ENCODE results near the gene SIPA1L2.

Gene SIPA1L2

DNA sequence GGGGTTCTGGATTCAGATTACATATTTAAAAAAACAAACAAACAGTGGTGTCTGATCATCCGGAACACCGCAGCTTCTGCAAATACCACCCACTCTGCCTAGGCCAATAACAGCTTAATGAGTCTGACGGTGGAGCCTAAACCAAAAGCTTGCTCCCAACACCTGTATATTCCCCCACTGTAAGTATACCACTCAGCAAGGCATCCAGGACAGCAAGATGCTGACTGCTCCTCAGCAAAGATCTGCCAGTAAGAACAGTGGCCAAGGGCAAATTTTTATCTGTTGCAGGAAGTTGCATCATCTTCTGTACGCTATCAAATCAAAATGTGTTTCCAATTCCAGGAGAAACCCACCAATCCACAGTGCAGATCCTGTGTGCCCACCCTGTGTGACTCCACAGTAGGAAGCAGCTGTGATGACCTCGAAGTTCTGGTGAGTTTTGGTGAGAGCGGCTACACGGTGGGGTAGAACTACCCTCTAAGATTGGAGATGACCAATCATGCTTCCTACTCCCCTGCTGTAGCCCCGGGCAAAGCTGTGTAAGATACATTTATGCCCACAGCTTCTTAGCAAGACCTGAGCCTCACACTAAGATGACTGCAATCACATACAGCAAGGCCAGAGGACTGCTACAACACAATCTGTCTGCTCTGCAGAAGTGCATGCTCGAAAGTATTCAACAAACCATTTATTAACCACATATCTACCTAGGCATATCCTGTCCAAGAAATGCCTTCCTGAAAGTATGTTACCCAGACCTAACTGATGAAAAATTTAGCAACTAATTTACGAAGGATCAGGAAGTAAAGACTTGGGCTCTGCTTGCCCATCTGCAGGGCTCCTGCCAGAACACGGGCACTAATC, 30.5 kb downstream of the SIPA1L2 start (continued):
- TF ChIP-seq TRIM28 (IDR thresholded peaks at IDR 0.05; ENCODE audit: borderline replicate concordance, low read length), result 0 out of 2 replicates have a peak, but pooled peaks have one; percentile 74
- TF ChIP-seq, protein P1, sequence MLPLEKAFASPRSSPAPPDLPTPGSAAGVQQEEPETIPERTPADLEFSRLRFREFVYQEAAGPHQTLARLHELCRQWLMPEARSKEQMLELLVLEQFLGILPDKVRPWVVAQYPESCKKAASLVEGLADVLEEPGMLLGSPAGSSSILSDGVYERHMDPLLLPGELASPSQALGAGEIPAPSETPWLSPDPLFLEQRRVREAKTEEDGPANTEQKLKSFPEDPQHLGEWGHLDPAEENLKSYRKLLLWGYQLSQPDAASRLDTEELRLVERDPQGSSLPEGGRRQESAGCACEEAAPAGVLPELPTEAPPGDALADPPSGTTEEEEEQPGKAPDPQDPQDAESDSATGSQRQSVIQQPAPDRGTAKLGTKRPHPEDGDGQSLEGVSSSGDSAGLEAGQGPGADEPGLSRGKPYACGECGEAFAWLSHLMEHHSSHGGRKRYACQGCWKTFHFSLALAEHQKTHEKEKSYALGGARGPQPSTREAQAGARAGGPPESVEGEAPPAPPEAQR (tag by site-specific recombination; IDR thresholded peaks at IDR 0.05), result peak; percentile 76; the same call in 1 of the 2 replicates
- TF ChIP-seq KLF16 (tag by site-specific recombination; IDR thresholded peaks at IDR 0.05), result peak; percentile 38; the same call in 1 of the 2 replicates
- TF ChIP-seq, protein P2, sequence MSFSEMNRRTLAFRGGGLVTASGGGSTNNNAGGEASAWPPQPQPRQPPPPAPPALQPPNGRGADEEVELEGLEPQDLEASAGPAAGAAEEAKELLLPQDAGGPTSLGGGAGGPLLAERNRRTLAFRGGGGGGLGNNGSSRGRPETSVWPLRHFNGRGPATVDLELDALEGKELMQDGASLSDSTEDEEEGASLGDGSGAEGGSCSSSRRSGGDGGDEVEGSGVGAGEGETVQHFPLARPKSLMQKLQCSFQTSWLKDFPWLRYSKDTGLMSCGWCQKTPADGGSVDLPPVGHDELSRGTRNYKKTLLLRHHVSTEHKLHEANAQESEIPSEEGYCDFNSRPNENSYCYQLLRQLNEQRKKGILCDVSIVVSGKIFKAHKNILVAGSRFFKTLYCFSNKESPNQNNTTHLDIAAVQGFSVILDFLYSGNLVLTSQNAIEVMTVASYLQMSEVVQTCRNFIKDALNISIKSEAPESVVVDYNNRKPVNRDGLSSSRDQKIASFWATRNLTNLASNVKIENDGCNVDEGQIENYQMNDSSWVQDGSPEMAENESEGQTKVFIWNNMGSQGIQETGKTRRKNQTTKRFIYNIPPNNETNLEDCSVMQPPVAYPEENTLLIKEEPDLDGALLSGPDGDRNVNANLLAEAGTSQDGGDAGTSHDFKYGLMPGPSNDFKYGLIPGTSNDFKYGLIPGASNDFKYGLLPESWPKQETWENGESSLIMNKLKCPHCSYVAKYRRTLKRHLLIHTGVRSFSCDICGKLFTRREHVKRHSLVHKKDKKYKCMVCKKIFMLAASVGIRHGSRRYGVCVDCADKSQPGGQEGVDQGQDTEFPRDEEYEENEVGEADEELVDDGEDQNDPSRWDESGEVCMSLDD (tag by site-specific recombination; IDR thresholded peaks at IDR 0.05), result 0 out of 2 replicates have a peak, but pooled peaks have one; percentile 45
- TF ChIP-seq, protein P3, sequence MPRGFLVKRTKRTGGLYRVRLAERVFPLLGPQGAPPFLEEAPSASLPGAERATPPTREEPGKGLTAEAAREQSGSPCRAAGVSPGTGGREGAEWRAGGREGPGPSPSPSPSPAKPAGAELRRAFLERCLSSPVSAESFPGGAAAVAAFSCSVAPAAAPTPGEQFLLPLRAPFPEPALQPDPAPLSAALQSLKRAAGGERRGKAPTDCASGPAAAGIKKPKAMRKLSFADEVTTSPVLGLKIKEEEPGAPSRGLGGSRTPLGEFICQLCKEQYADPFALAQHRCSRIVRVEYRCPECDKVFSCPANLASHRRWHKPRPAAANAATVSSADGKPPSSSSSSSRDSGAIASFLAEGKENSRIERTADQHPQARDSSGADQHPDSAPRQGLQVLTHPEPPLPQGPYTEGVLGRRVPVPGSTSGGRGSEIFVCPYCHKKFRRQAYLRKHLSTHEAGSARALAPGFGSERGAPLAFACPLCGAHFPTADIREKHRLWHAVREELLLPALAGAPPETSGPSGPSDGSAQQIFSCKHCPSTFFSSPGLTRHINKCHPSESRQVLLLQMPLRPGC (tag by site-specific recombination; IDR thresholded peaks at IDR 0.05), result peak; percentile 62
- TF ChIP-seq, protein P4, sequence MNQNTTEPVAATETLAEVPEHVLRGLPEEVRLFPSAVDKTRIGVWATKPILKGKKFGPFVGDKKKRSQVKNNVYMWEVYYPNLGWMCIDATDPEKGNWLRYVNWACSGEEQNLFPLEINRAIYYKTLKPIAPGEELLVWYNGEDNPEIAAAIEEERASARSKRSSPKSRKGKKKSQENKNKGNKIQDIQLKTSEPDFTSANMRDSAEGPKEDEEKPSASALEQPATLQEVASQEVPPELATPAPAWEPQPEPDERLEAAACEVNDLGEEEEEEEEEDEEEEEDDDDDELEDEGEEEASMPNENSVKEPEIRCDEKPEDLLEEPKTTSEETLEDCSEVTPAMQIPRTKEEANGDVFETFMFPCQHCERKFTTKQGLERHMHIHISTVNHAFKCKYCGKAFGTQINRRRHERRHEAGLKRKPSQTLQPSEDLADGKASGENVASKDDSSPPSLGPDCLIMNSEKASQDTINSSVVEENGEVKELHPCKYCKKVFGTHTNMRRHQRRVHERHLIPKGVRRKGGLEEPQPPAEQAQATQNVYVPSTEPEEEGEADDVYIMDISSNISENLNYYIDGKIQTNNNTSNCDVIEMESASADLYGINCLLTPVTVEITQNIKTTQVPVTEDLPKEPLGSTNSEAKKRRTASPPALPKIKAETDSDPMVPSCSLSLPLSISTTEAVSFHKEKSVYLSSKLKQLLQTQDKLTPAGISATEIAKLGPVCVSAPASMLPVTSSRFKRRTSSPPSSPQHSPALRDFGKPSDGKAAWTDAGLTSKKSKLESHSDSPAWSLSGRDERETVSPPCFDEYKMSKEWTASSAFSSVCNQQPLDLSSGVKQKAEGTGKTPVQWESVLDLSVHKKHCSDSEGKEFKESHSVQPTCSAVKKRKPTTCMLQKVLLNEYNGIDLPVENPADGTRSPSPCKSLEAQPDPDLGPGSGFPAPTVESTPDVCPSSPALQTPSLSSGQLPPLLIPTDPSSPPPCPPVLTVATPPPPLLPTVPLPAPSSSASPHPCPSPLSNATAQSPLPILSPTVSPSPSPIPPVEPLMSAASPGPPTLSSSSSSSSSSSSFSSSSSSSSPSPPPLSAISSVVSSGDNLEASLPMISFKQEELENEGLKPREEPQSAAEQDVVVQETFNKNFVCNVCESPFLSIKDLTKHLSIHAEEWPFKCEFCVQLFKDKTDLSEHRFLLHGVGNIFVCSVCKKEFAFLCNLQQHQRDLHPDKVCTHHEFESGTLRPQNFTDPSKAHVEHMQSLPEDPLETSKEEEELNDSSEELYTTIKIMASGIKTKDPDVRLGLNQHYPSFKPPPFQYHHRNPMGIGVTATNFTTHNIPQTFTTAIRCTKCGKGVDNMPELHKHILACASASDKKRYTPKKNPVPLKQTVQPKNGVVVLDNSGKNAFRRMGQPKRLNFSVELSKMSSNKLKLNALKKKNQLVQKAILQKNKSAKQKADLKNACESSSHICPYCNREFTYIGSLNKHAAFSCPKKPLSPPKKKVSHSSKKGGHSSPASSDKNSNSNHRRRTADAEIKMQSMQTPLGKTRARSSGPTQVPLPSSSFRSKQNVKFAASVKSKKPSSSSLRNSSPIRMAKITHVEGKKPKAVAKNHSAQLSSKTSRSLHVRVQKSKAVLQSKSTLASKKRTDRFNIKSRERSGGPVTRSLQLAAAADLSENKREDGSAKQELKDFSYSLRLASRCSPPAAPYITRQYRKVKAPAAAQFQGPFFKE (tag by site-specific recombination; IDR thresholded peaks at IDR 0.05; ENCODE audit: borderline replicate concordance), result no peak
- TF ChIP-seq ZNF132 (tag by site-specific recombination; IDR thresholded peaks at IDR 0.05; ENCODE audit: borderline replicate concordance), result no peak
- TF ChIP-seq KLF9 (tag by site-specific recombination; IDR thresholded peaks at IDR 0.05; ENCODE audit: low read depth), result no peak
- TF ChIP-seq KLF1 (tag by site-specific recombination; IDR thresholded peaks at IDR 0.05), result no peak; the same call in 1 of the 2 replicates
- TF ChIP-seq SCRT2 (tag by site-specific recombination; IDR thresholded peaks at IDR 0.05), result peak; percentile 86
- TF ChIP-seq ZNF776 (tag by site-specific recombination; IDR thresholded peaks at IDR 0.05; ENCODE audit: borderline replicate concordance), result no peak
- 0 out of 2 replicates have a peak, but pooled peaks have one; percentile 23 for TF ChIP-seq ZNF133 (tag by site-specific recombination; IDR thresholded peaks at IDR 0.05)
- TF ChIP-seq ZNF747 (tag by site-specific recombination; IDR thresholded peaks at IDR 0.05), result no peak
- TF ChIP-seq ZNF350 (tag by site-specific recombination; IDR thresholded peaks at IDR 0.05), result no peak
- no peak for TF ChIP-seq ZNF416 (tag by site-specific recombination; IDR thresholded peaks at IDR 0.05)
- TF ChIP-seq, protein P5, sequence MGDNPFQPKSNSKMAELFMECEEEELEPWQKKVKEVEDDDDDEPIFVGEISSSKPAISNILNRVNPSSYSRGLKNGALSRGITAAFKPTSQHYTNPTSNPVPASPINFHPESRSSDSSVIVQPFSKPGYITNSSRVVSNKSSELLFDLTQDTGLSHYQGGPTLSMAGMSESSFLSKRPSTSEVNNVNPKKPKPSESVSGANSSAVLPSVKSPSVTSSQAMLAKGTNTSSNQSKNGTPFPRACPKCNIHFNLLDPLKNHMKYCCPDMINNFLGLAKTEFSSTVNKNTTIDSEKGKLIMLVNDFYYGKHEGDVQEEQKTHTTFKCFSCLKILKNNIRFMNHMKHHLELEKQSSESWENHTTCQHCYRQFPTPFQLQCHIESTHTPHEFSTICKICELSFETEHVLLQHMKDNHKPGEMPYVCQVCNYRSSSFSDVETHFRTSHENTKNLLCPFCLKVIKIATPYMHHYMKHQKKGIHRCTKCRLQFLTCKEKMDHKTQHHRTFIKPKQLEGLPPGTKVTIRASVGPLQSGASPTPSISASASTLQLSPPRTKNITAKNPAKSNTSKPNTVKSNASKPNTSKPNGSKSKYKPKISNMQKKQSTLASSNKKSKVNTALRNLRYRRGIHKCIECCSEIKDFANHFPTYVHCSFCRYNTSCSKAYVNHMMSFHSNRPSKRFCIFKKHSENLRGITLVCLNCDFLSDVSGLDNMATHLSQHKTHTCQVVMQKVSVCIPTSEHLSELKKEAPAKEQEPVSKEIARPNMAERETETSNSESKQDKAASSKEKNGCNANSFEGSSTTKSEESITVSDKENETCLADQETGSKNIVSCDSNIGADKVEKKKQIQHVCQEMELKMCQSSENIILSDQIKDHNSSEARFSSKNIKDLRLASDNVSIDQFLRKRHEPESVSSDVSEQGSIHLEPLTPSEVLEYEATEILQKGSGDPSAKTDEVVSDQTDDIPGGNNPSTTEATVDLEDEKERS (tag by site-specific recombination; IDR thresholded peaks at IDR 0.05), result no peak
- TF ChIP-seq ZNF660 (tag by site-specific recombination; IDR thresholded peaks at IDR 0.05), result peak; percentile 73; the same call in 1 of the 2 replicates
- TF ChIP-seq ZNF138 (tag by site-specific recombination; IDR thresholded peaks at IDR 0.05; ENCODE audit: borderline replicate concordance), result no peak
- TF ChIP-seq ZNF610 (tag by site-specific recombination; IDR thresholded peaks at IDR 0.05; ENCODE audit: borderline replicate concordance), result peak; percentile 79; the same call in 1 of the 2 replicates
- no peak; the same call in 1 of the 2 replicates for TF ChIP-seq OVOL3 (tag by site-specific recombination; IDR thresholded peaks at IDR 0.05)
- TF ChIP-seq REPIN1 (tag by site-specific recombination; IDR thresholded peaks at IDR 0.05; ENCODE audit: low read depth), result no peak
- peak; percentile 39; the same call in 1 of the 2 replicates for TF ChIP-seq ZNF2 (tag by site-specific recombination; IDR thresholded peaks at IDR 0.05)

Data from HEK293 (cell line).